H1 (cell line): Measurements from ENCODE around the gene MAN2A1. TPM values are rescaled to one million over a fixed set of nuclear protein-coding genes. Genes with fewer than 3 reads are reported as not detected.

Source experiments
- BCL11A ChIP-seq, 2 experiments: IDR thresholded peaks; one replicate each; pipeline ENCODE4 v1.6.1; 2011; ENCODE audit warnings: low read depth in 2 of 2, low read length in 2 of 2, mild to moderate bottlenecking in 2 of 2
- CTBP2 ChIP-seq: IDR thresholded peaks from 2 replicates; pipeline ENCODE4 v1.7.0; 2011; ENCODE audit warnings: borderline replicate concordance, mild to moderate bottlenecking, moderate library complexity, mixed read lengths, low read length; ENCODE audit not compliant: insufficient read depth, insufficient read length
- EP300 ChIP-seq, 2 experiments: IDR thresholded peaks; 1 replicate in 1 of 2; 2 replicates in 1 of 2; pipeline ENCODE4 v1.6.1; 2011 to 2012; ENCODE audit warnings: low read depth in 2 of 2, low read length in 2 of 2, mild to moderate bottlenecking in 2 of 2, borderline replicate concordance in 1 of 2, inconsistent platforms in 1 of 2, moderate library complexity in 1 of 2
- JUN ChIP-seq: IDR thresholded peaks from 2 replicates; pipeline ENCODE4 v1.6.1; 2011; ENCODE audit warnings: low read depth, mild to moderate bottlenecking, improper control_type of control experiment, low read length
- RFX5 ChIP-seq: IDR thresholded peaks from 2 replicates; pipeline ENCODE4 v1.6.1; 2011; ENCODE audit warnings: low read depth, low read length, improper control_type of control experiment, borderline replicate concordance
- RXRA ChIP-seq: IDR thresholded peaks from 2 replicates; pipeline ENCODE4 v1.6.1; 2011; ENCODE audit warnings: low read depth, mild to moderate bottlenecking, low read length, moderate library complexity; ENCODE audit not compliant: insufficient read depth
- SIX5 ChIP-seq: IDR thresholded peaks from 2 replicates; pipeline ENCODE4 v1.6.1; 2011; ENCODE audit warnings: mild to moderate bottlenecking, low read depth, low read length
- SP2 ChIP-seq: IDR thresholded peaks from 2 replicates; pipeline ENCODE4 v1.6.1; 2012; ENCODE audit warnings: mild to moderate bottlenecking, low read length, inconsistent platforms
- polyA plus RNA-seq, 7 experiments: library from polyadenylated mRNA; depleted of rRNA in 3 of 7; stranded (reverse) in 5 of 7; unstranded in 2 of 7; fragments of >200 nt in 5 of 7; fragments of 200-250 nt in 2 of 7; gene quantifications; 1 replicate in 5 of 7; 2 replicates in 1 of 7; 4 replicates in 1 of 7; pipeline versions ENCODE4 v1.2.1 to v1.2.3, GENCODE V29; 2011 to 2013; ENCODE audit warnings: missing spikeins in 2 of 7, mixed read lengths in 2 of 7
- total RNA-seq: library from RNA; stranded (reverse); fragmentation: NEBNext Ultra II Directional; extraction: Animal tissue kit (Norgen Biotek cat#: 25700); gene quantifications from 2 replicates; pipeline ENCODE4 v1.2.1, GENCODE V29; 2021

Gene MAN2A1
- total and polyA plus RNA-seq, 2 of the 8 experiments (the other 6 are each of a cell fraction or from before 2014, with no cell fraction given) = 29.1 to 102 TPM

- TF ChIP-seq SIX5 = no peak
- TF ChIP-seq SP2 = no peak
- TF ChIP-seq RFX5 = no peak
- TF ChIP-seq BCL11A (IDR thresholded peaks at IDR 0.05; ENCODE audit: low read depth in 2 of 2, low read length in 2 of 2) = no peak
- no peak for TF ChIP-seq JUN
- no peak for TF ChIP-seq RXRA
- no peak for TF ChIP-seq CTBP2
- no peak for TF ChIP-seq EP300 (IDR thresholded peaks at IDR 0.05; ENCODE audit: borderline replicate concordance in 1 of 2, low read depth in 2 of 2, low read length in 2 of 2)
Measured at GRCh38 chr5:109654455-109654854, 35.3 kb upstream of the MAN2A1 start (continued).
